Activated B cell treated with CpG ODN at 0.5 μM for 24 hours (primary cell): ENCODE measurements around the gene VSNL1. TPM values are rescaled to one million over a fixed set of nuclear protein-coding genes. Genes with fewer than 3 reads are reported as not detected.

Experiments
- ATAC-seq: fragments of 200-7000 bp; cut with Tn5 transposase; one replicate; pipeline ENCODE4 v1.10.0; 2021; ENCODE audit warnings: low read depth, mild to moderate bottlenecking, moderate library complexity
- CTCF ChIA-PET: fragments of 350-600 bp; sonication (Branson Sonifier 250); formaldehyde crosslinking; loops from one replicate; lab custom pipeline; 2021; ENCODE audit warnings: antibody characterized with exemption; lab: Charles Lee
- POLR2A ChIA-PET: fragments of 350-600 bp; sonication (Branson Sonifier 250); formaldehyde crosslinking; loops from one replicate; lab custom pipeline; 2021; ENCODE audit warnings: antibody characterized with exemption; lab: Charles Lee
- DNase-seq: peaks from one replicate; pipeline ENCODE4 v3.0.0; 2022
- H3K27ac Mint-ChIP-seq: one replicate; pipeline ENCODE4 v1.8.0; 2020; ENCODE audit warnings: mixed read lengths
- H3K27me3 Mint-ChIP-seq: one replicate; pipeline ENCODE4 v1.8.0; 2021; ENCODE audit warnings: mixed read lengths
- H3K36me3 Mint-ChIP-seq: one replicate; pipeline ENCODE4 v1.8.0; 2021; ENCODE audit warnings: low read depth, mixed read lengths
- H3K4me1 Mint-ChIP-seq: one replicate; pipeline ENCODE4 v1.8.0; 2021; ENCODE audit warnings: mixed read lengths
- H3K4me3 Mint-ChIP-seq: one replicate; pipeline ENCODE4 v1.8.0; 2020; ENCODE audit warnings: mild to moderate bottlenecking, mixed read lengths
- H3K9me3 Mint-ChIP-seq: one replicate; pipeline ENCODE4 v1.8.0; 2020; ENCODE audit warnings: mixed read lengths
- CTCF ChIP-seq: fragments of 200-600 bp; IDR thresholded peaks from one replicate; pipeline ENCODE4 v1.8.0; 2022; ENCODE audit warnings: antibody characterized with exemption, mild to moderate bottlenecking
- intact Hi-C: fragments of 100-400 bp; cut with micrococcal nuclease; formaldehyde crosslinking; loops from one replicate; pipeline ENCODE4 v1.15.1; 2024
- total RNA-seq: library from RNA; stranded (reverse); gene quantifications from 2 replicates; pipeline ENCODE4 v1.2.3, GENCODE V29; 2022

Gene VSNL1
- total RNA-seq, 1 donor from 2014 or later = not detected

- intact Hi-C loops = no loop called here
- H3K9me3 Mint-ChIP-seq = peaks cover 7% of the 10 kb centered on the region
- TF ChIP-seq CTCF = no peak
- H3K4me1 Mint-ChIP-seq = no peaks in the 10 kb centered on the region
- H3K27ac Mint-ChIP-seq = no peak overlapping the region
- ChIA-PET POLR2A (no interaction called here), CTCF (no interaction called here)
- no peak overlapping the region for H3K4me3 Mint-ChIP-seq
- no peak for ATAC-seq
- H3K36me3 Mint-ChIP-seq = no peaks in the 10 kb centered on the region
- DNase-seq = no peak
- peaks cover 7% of the 10 kb centered on the region for H3K27me3 Mint-ChIP-seq
Observed at GRCh38 chr2:17628349-17629261, 88.1 kb downstream of the VSNL1 start.

- intact Hi-C loops = no loop called here
- DNase-seq (no peak), ATAC-seq (no peak)
- no peak for TF ChIP-seq CTCF
- ChIA-PET POLR2A (no interaction called here), CTCF (no interaction called here)
- no peaks in the 10 kb centered on the region for H3K36me3 Mint-ChIP-seq
- H3K4me1 Mint-ChIP-seq = no peaks in the 10 kb centered on the region
- no peak overlapping the region for H3K27ac Mint-ChIP-seq
- peaks cover under 1% of the 10 kb centered on the region for H3K27me3 Mint-ChIP-seq
- no peak overlapping the region for H3K4me3 Mint-ChIP-seq
- H3K9me3 Mint-ChIP-seq = peaks cover 3% of the 10 kb centered on the region
Observed at GRCh38 chr2:17630089-17630488, 89.6 kb downstream of the VSNL1 start.

- Mint-ChIP-seq H3K36me3 (no peaks in the 10 kb centered on the region), H3K4me1 (no peaks in the 10 kb centered on the region), H3K27me3 (peaks cover 2% of the 10 kb centered on the region), H3K4me3 (no peak overlapping the region), H3K27ac (no peak overlapping the region), H3K9me3 (no peaks in the 10 kb centered on the region)
- CTCF ChIA-PET = interaction anchor here (1.1 kb wide), 1 partner anchor 11 kb away, joined by 3 read pairs; no protein-coding TSS in a partner anchor
- POLR2A ChIA-PET = no interaction called here
- DNase-seq (no peak), ATAC-seq (no peak)
- intact Hi-C loops = no loop called here
- TF ChIP-seq CTCF = no peak
Observed at GRCh38 chr2:17634997-17635396, 94.5 kb downstream of the VSNL1 start.

GRCh38 chr2:17636257-17636656, 95.8 kb downstream of the VSNL1 start:
- ChIA-PET POLR2A (no interaction called here), CTCF (interaction anchor here (0.9 kb wide), 1 partner anchor 10 kb away, joined by 3 read pairs; no protein-coding TSS in a partner anchor)
- no peak overlapping the region for H3K4me3 Mint-ChIP-seq
- no peaks in the 10 kb centered on the region for H3K36me3 Mint-ChIP-seq
- H3K4me1 Mint-ChIP-seq = no peaks in the 10 kb centered on the region
- intact Hi-C loops = no loop called here
- TF ChIP-seq CTCF = no peak
- ATAC-seq = no peak
- no peaks in the 10 kb centered on the region for H3K9me3 Mint-ChIP-seq
- H3K27me3 Mint-ChIP-seq = peaks cover 2% of the 10 kb centered on the region
- H3K27ac Mint-ChIP-seq = no peak overlapping the region
- DNase-seq = no peak

GRCh38 chr2:17637131-17637906, 96.8 kb downstream of the VSNL1 start:
- H3K27me3 Mint-ChIP-seq = peaks cover 2% of the 10 kb centered on the region
- TF ChIP-seq CTCF = no peak
- H3K9me3 Mint-ChIP-seq = no peaks in the 10 kb centered on the region
- ChIA-PET POLR2A (no interaction called here), CTCF (no interaction called here)
- H3K36me3 Mint-ChIP-seq = no peaks in the 10 kb centered on the region
- H3K27ac Mint-ChIP-seq = no peak overlapping the region
- no peak overlapping the region for H3K4me3 Mint-ChIP-seq
- no peak for ATAC-seq
- DNase-seq = no peak
- H3K4me1 Mint-ChIP-seq = no peaks in the 10 kb centered on the region
- intact Hi-C loops = no loop called here
